Vagina (tissue), 2 donors: Measurements from ENCODE around the gene ITGBL1. TPM values are rescaled to one million over a fixed set of nuclear protein-coding genes. Genes with fewer than 3 reads are reported as not detected.

Experiments used
- DNase-seq, 2 donors: peaks; one replicate each; pipeline ENCODE4 v3.0.0-alpha.2; 2017; ENCODE audit errors: extremely low spot score in 2 of 2
- H3K27ac ChIP-seq: fragments of 200-600 bp; sonication (generic); one replicate; pipeline ENCODE4 v1.5.1; 2019
- H3K27me3 ChIP-seq: fragments of 200-600 bp; sonication (generic); one replicate; pipeline ENCODE4 v1.5.1; 2019
- H3K36me3 ChIP-seq, 2 donors: fragments of 200-600 bp; sonication (generic); one replicate each; pipeline ENCODE4 v1.5.1; 2017 to 2019
- H3K4me1 ChIP-seq: fragments of 200-600 bp; sonication (generic); one replicate; pipeline ENCODE4 v1.5.1; 2019
- H3K4me3 ChIP-seq, 2 donors: fragments of 200-600 bp; sonication (generic); 1 replicate in 1 of 2; 2 replicates in 1 of 2; pipeline ENCODE4 v1.5.1; 2016 to 2019
- H3K9me3 ChIP-seq: fragments of 200-600 bp; sonication (generic); one replicate; pipeline ENCODE4 v1.5.1; 2019
- POLR2A ChIP-seq, 2 donors: fragments of 450-650 bp; IDR thresholded peaks; one replicate each; pipeline ENCODE4 v1.6.1; 2017; ENCODE audit warnings: antibody characterized with exemption in 2 of 2, mild to moderate bottlenecking in 2 of 2, moderate library complexity in 2 of 2
- POLR2AphosphoS5 ChIP-seq, 2 donors: sonication (generic); formaldehyde crosslinking; IDR thresholded peaks; one replicate each; pipeline ENCODE4 v1.9.0; 2017; ENCODE audit warnings: antibody characterized with exemption in 2 of 2, mild to moderate bottlenecking in 2 of 2, low read depth in 1 of 2; ENCODE audit not compliant: insufficient read depth in 1 of 2
- intact Hi-C: fragments of 100-400 bp; cut with DNase I; formaldehyde crosslinking; loops from one replicate; pipeline ENCODE4 v1.15.1; 2023
- total RNA-seq: library from RNA; depleted of rRNA; stranded (reverse); fragments of >200 nt; gene quantifications from one replicate; pipeline ENCODE4 v1.2.3, GENCODE V29; 2016
- TF ChIP-seq, protein P1 (sequence below), 3 experiments: fragments of 450-650 bp in 2 of 3; fragments of 200-600 bp in 1 of 3; sonication (generic) in 1 of 3; IDR thresholded peaks; one replicate each; pipeline ENCODE4 v1.5.1; 2017 to 2019; ENCODE audit warnings: antibody characterized with exemption in 3 of 3, mild to moderate bottlenecking in 2 of 3, moderate library complexity in 2 of 3

Gene ITGBL1
- total RNA-seq, 1 donor from 2014 or later: 6.4 TPM

DNA sequence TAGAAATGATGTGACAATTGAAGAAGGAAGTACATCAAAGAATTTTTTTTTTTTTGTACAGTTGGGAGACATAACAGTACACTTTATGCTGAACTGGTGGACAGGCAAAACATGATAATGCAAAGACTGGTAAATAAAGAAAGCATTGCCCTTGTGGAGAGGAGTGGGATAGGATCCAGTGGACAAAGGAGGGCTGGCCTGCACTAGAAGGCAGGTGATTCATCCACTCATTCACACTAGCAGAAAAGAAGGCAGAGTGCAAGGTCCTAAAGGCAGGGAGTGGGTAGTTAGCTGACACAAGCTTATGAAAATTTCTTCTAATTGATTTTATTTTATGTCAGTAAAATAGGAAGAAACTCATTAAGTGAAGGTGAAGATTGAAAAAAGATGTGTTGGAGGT, 18.6 kb upstream of the ITGBL1 start:
- no peaks in the 10 kb centered on the region for H3K36me3 ChIP-seq
- intact Hi-C loops: no loop called here
- H3K9me3 ChIP-seq: no peaks in the 10 kb centered on the region
- no peak overlapping the region for H3K4me3 ChIP-seq
- TF ChIP-seq, protein P1, sequence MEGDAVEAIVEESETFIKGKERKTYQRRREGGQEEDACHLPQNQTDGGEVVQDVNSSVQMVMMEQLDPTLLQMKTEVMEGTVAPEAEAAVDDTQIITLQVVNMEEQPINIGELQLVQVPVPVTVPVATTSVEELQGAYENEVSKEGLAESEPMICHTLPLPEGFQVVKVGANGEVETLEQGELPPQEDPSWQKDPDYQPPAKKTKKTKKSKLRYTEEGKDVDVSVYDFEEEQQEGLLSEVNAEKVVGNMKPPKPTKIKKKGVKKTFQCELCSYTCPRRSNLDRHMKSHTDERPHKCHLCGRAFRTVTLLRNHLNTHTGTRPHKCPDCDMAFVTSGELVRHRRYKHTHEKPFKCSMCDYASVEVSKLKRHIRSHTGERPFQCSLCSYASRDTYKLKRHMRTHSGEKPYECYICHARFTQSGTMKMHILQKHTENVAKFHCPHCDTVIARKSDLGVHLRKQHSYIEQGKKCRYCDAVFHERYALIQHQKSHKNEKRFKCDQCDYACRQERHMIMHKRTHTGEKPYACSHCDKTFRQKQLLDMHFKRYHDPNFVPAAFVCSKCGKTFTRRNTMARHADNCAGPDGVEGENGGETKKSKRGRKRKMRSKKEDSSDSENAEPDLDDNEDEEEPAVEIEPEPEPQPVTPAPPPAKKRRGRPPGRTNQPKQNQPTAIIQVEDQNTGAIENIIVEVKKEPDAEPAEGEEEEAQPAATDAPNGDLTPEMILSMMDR (IDR thresholded peaks at IDR 0.05): no peak
- TF ChIP-seq POLR2A (IDR thresholded peaks at IDR 0.05): no peak
- TF ChIP-seq POLR2AphosphoS5 (IDR thresholded peaks at IDR 0.05; ENCODE audit: insufficient read depth in 1 of 2, low read depth in 1 of 2): no peak
- no peaks in the 10 kb centered on the region for H3K4me1 ChIP-seq
- no peak overlapping the region for H3K27ac ChIP-seq
- DNase-seq: no peak
- H3K27me3 ChIP-seq: no peaks in the 10 kb centered on the region

DNA sequence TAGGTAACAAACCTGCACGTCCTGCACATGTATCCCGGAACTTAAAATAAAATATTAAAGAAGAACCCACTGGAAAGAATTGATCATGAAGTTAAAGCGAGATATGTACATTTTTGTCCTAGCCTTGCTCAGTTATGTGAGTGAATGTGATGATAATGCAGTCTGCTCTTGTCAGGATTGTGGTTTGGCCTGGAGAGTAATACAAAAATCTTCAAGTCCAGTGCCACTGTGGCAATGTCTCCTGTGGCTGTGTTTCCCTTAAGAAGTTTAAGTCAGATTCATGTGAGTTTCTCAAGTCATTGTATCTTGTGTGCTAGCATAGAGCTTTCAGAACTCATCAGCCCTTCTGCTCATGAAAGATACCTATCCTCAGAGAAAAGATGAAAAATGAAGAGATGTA, 18.0 kb upstream of the ITGBL1 start:
- Histone ChIP-seq H3K4me3 (no peak overlapping the region), H3K36me3 (no peaks in the 10 kb centered on the region), H3K27me3 (no peaks in the 10 kb centered on the region), H3K27ac (no peak overlapping the region), H3K9me3 (no peaks in the 10 kb centered on the region), H3K4me1 (no peaks in the 10 kb centered on the region)
- TF ChIP-seq POLR2AphosphoS5 (IDR thresholded peaks at IDR 0.05; ENCODE audit: insufficient read depth in 1 of 2, low read depth in 1 of 2) (no peak), POLR2A (IDR thresholded peaks at IDR 0.05) (no peak)
- TF ChIP-seq, protein P1 (IDR thresholded peaks at IDR 0.05): no peak
- DNase-seq: no peak
- intact Hi-C loops: no loop called here

DNA sequence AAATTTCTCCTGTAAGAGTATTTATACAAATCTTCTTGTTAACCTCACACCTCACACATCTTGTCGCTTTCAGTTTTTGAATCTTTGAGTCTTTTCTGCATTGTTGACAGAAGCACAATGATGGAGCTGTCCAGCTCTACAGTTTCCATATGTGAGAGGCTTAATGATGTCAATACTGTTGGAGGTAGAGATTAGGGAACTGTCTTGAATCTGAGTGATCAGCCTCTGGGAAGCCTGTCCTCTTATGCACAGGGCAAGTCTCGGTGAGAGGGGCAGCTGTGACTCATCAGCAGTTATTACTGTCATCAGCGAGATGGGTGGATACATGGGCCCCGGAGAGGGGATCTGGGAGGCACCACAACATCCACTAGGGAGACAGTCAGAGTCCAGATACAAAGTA, 4.6 kb upstream of the ITGBL1 start:
- Histone ChIP-seq H3K27ac (no peak overlapping the region), H3K27me3 (no peaks in the 10 kb centered on the region), H3K4me1 (peaks cover 13% of the 10 kb centered on the region), H3K4me3 (no peak overlapping the region), H3K36me3 (no peaks in the 10 kb centered on the region), H3K9me3 (no peaks in the 10 kb centered on the region)
- intact Hi-C loops: no loop called here
- no peak for DNase-seq
- TF ChIP-seq POLR2AphosphoS5 (IDR thresholded peaks at IDR 0.05; ENCODE audit: insufficient read depth in 1 of 2, low read depth in 1 of 2): no peak
- TF ChIP-seq POLR2A (IDR thresholded peaks at IDR 0.05): no peak
- TF ChIP-seq, protein P1 (IDR thresholded peaks at IDR 0.05): no peak

DNA sequence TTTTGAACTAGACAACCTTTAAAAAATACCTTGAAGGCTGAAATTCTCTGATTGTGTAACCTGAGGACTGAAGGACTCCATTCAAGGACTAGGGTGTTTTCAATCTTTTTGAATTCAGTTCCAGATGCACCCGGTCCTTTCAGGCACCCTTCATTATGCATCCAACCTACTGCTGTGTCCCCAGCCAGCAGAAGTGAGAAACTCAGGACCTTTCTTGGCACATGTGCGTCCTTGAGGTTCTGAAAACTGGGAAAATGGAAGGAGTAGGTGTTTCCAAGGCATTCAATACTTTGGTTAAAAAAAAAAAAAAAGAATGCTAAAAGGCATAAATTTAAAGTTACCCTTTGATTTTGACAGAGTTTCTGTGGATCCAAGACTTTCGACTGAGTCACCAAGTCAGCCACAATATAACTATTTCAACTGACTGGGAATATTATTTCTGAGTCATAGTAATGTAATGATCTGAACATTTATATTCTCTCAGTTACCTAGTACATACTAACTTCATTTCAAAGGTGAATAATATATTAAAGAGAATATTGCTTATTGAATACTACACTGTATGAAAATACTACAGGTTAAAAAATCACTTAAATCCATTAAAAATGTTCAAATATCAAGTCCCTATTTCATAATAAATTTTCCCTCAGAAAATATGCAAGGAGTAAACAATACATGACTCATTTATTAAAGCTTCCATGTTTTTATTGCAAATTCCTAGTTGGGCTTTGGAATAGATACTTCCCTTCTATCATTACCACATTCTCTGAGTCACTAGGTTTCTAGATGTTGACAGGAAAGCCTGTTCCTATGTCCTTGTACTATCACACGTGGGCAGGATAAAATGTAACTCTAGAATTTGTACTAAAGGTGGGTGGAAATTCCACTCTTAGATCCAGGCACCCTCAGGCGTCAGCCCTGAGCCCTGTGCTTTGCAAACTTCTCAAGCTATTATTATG, 2.4 kb upstream of the ITGBL1 start:
- H3K27ac ChIP-seq: no peak overlapping the region
- H3K4me3 ChIP-seq: no peak overlapping the region
- TF ChIP-seq POLR2A (IDR thresholded peaks at IDR 0.05) (no peak), POLR2AphosphoS5 (IDR thresholded peaks at IDR 0.05; ENCODE audit: insufficient read depth in 1 of 2, low read depth in 1 of 2) (no peak)
- TF ChIP-seq, protein P1 (IDR thresholded peaks at IDR 0.05): no peak
- no peaks in the 10 kb centered on the region for H3K9me3 ChIP-seq
- H3K36me3 ChIP-seq: no peaks in the 10 kb centered on the region
- no peak for DNase-seq
- H3K27me3 ChIP-seq: no peaks in the 10 kb centered on the region
- intact Hi-C loops: no loop called here
- peaks cover 13% of the 10 kb centered on the region for H3K4me1 ChIP-seq

DNA sequence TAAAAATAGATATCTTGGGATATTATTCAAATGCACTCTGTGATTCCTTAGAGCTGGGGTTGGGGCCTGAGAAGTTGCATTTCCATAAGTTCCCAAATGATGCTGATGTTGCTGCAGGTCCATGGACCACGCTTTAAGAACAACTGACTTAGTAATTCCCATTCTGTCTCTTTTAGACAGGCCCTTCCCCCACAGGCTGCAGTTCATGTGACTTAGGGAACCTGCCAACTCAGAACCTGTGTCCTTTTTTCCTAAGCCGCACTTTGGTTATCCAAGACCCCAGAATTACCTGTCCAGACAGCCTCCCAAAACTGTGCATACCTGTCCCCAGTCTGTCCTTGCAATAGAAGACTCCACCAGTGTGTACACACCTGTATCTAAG, 1.7 kb upstream of the ITGBL1 start:
- H3K27ac ChIP-seq: no peak overlapping the region
- intact Hi-C loops: no loop called here
- TF ChIP-seq, protein P1 (IDR thresholded peaks at IDR 0.05): no peak
- TF ChIP-seq POLR2A (IDR thresholded peaks at IDR 0.05): no peak
- TF ChIP-seq POLR2AphosphoS5 (IDR thresholded peaks at IDR 0.05; ENCODE audit: insufficient read depth in 1 of 2, low read depth in 1 of 2): no peak

More for the DNA sequence above, 1.7 kb upstream of the ITGBL1 start:
- no peak overlapping the region for H3K4me3 ChIP-seq
- H3K36me3 ChIP-seq: no peaks in the 10 kb centered on the region
- H3K4me1 ChIP-seq: peaks cover 13% of the 10 kb centered on the region
- H3K9me3 ChIP-seq: no peaks in the 10 kb centered on the region
- DNase-seq: no peak
- no peaks in the 10 kb centered on the region for H3K27me3 ChIP-seq
